ENCODE data around the gene SLCO3A1.

SLCO3A1 gene

GRCh38 chr15:92011611-92012367 lies 158.3 kb downstream of the SLCO3A1 start:
- peak; percentile 8 for DNase-seq

GRCh38 chr15:92012368-92012629 lies 158.8 kb downstream of the SLCO3A1 start:
- DNase-seq: no peak

- no peak for DNase-seq
Measured at GRCh38 chr15:92012881-92013280, 159.4 kb downstream of the SLCO3A1 start.

GRCh38 chr15:92014281-92015030 lies 160.9 kb downstream of the SLCO3A1 start:
- no peak for DNase-seq

- DNase-seq: no peak
Measured at GRCh38 chr15:92017882-92018534, 164.5 kb downstream of the SLCO3A1 start.

GRCh38 chr15:92018535-92019239 lies 165.2 kb downstream of the SLCO3A1 start:
- DNase-seq: no peak

GRCh38 chr15:92019706-92020105 lies 166.2 kb downstream of the SLCO3A1 start:
- no peak for DNase-seq

- DNase-seq: no peak
Measured at GRCh38 chr15:92020207-92020606, 166.7 kb downstream of the SLCO3A1 start.

GRCh38 chr15:92020804-92021203 lies 167.3 kb downstream of the SLCO3A1 start:
- DNase-seq: no peak

- DNase-seq: no peak
Measured at GRCh38 chr15:92021792-92022191, 168.3 kb downstream of the SLCO3A1 start.

GRCh38 chr15:92023965-92024364 lies 170.5 kb downstream of the SLCO3A1 start:
- DNase-seq: no peak

- no peak for DNase-seq
Measured at GRCh38 chr15:92025706-92026270, 172.3 kb downstream of the SLCO3A1 start.

GRCh38 chr15:92028389-92028724 lies 174.8 kb downstream of the SLCO3A1 start:
- DNase-seq: no peak

GRCh38 chr15:92029767-92030166 lies 176.3 kb downstream of the SLCO3A1 start:
- no peak for DNase-seq

- no peak for DNase-seq
Measured at GRCh38 chr15:92033314-92033713, 179.8 kb downstream of the SLCO3A1 start.

- DNase-seq: no peak
Measured at GRCh38 chr15:92033723-92034122, 180.2 kb downstream of the SLCO3A1 start.

GRCh38 chr15:92034227-92034626 lies 180.7 kb downstream of the SLCO3A1 start:
- no peak for DNase-seq

- no peak for DNase-seq
Measured at GRCh38 chr15:92035551-92035950, 182.0 kb downstream of the SLCO3A1 start.

- no peak for DNase-seq
Measured at GRCh38 chr15:92035961-92036360, 182.5 kb downstream of the SLCO3A1 start.

GRCh38 chr15:92037491-92037890 lies 184.0 kb downstream of the SLCO3A1 start:
- DNase-seq: no peak

GRCh38 chr15:92040350-92040749 lies 186.8 kb downstream of the SLCO3A1 start:
- no peak for DNase-seq

GRCh38 chr15:92041371-92041770 lies 187.9 kb downstream of the SLCO3A1 start:
- DNase-seq: no peak

GRCh38 chr15:92043283-92043682 lies 189.8 kb downstream of the SLCO3A1 start:
- DNase-seq: no peak

Data from CD4-positive, alpha-beta T cell treated with Interleukin-4 for 4 hours (primary cell).